Neural progenitor cell (in vitro differentiated cells): Measurements from ENCODE around the gene TCF19.

Experiments
- EZH2 ChIP-seq: fragments of 200-600 bp; sonication (generic); IDR thresholded peaks from 2 replicates; pipeline ENCODE4 v1.6.1; 2017; ENCODE audit warnings: antibody characterized with exemption, mild to moderate bottlenecking, moderate library complexity
- TF ChIP-seq, protein P1 (sequence below): fragments of 200-600 bp; sonication (generic); IDR thresholded peaks from 2 replicates; pipeline ENCODE4 v1.5.1; 2017; ENCODE audit warnings: antibody characterized with exemption, mild to moderate bottlenecking

DNA sequence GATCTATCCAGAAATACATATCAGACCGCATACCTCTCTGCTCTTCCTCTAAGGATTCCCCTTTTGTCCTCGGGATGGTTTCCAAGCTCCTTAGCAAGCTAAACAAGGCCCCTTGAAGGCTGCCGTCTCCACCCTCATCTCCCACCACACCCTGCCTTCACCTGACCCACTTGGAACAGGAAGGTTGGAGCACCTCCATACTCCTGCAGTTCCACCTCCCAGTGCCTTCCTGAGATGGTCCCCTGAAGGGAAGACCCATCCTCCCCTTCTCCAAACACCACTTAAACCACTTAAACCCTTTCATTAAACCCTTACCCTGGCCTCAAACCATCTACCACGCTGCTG lies 20.6 kb downstream of the TCF19 start:
- TF ChIP-seq, protein P1, sequence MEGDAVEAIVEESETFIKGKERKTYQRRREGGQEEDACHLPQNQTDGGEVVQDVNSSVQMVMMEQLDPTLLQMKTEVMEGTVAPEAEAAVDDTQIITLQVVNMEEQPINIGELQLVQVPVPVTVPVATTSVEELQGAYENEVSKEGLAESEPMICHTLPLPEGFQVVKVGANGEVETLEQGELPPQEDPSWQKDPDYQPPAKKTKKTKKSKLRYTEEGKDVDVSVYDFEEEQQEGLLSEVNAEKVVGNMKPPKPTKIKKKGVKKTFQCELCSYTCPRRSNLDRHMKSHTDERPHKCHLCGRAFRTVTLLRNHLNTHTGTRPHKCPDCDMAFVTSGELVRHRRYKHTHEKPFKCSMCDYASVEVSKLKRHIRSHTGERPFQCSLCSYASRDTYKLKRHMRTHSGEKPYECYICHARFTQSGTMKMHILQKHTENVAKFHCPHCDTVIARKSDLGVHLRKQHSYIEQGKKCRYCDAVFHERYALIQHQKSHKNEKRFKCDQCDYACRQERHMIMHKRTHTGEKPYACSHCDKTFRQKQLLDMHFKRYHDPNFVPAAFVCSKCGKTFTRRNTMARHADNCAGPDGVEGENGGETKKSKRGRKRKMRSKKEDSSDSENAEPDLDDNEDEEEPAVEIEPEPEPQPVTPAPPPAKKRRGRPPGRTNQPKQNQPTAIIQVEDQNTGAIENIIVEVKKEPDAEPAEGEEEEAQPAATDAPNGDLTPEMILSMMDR, result no peak
- no peak for TF ChIP-seq EZH2
